Measurements from ENCODE around the gene SIGLEC6.

SIGLEC6 gene

GRCh38 chr19:51531349-51532315 is at the start of gene SIGLEC6:
SIGLEC6 (minus strand) TSS chr19:51531670; CDS start chr19:51531648, 22 bp downstream.
- TF ChIP-seq, protein P1, sequence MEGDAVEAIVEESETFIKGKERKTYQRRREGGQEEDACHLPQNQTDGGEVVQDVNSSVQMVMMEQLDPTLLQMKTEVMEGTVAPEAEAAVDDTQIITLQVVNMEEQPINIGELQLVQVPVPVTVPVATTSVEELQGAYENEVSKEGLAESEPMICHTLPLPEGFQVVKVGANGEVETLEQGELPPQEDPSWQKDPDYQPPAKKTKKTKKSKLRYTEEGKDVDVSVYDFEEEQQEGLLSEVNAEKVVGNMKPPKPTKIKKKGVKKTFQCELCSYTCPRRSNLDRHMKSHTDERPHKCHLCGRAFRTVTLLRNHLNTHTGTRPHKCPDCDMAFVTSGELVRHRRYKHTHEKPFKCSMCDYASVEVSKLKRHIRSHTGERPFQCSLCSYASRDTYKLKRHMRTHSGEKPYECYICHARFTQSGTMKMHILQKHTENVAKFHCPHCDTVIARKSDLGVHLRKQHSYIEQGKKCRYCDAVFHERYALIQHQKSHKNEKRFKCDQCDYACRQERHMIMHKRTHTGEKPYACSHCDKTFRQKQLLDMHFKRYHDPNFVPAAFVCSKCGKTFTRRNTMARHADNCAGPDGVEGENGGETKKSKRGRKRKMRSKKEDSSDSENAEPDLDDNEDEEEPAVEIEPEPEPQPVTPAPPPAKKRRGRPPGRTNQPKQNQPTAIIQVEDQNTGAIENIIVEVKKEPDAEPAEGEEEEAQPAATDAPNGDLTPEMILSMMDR (IDR thresholded peaks at IDR 0.05; ENCODE audit: low read depth, low read length, missing control alignments), result no peak
- Histone ChIP-seq H3K4me3 (ENCODE audit: low read depth, low read length) (no peak within 1 kb of the TSS), H3K27me3 (replicated peaks) (no peaks in the 10 kb centered on the region), H3K36me3 (replicated peaks) (no peaks in the 10 kb centered on the region), H3K27ac (no peak within 1 kb of the TSS)
- DNase-seq, result no peak
- in situ Hi-C loops (cut with HindIII; ENCODE audit: low pct_ligation_motif_present, low sequenced_read_pairs), result no loop called here

DNA sequence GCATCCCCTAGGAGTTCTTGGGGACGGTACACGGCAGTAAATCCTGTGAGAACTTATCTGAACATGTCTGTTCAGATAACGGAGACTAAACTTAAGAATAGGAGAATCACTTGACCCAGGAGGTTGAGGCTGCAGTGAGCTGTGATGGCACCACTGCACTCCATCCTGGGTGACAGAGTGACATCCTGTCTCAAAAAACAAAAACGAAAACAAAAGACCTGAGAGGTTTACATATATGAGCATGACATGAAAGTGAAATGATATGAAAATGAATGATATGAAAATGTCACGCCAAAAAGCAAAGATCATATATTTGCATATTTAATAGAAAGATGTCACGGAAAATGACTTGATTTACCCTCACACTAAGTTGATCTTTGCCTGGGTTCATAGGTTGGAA is 45.4 kb upstream of the SIGLEC6 start:
- peaks cover 34% of the 10 kb centered on the region for H3K36me3 ChIP-seq (replicated peaks)
- no peak for DNase-seq
- H3K27ac ChIP-seq, result no peak overlapping the region

DNA sequence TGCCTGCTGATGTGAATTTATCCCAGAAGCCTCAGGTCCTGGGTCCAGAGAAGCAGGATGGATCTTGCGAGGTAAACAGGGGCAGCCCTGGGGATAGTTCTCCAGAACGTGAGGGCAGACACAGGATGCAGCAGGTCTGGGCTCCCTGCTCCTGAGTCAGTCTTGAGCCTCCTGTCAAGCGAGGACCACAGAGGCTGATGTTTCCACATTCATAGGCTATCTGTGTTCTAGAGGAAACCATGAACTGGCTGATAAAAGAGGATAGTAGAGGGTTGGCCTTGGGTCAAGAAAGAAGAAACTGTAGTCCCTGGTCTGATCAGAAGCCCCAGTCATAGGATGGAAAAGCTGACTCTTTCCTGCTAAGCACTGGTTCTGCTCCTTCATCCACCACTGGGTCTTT is 41.9 kb upstream of the SIGLEC6 start:
- DNase-seq, result peak; percentile 22
- Histone ChIP-seq H3K36me3 (replicated peaks) (peaks cover 21% of the 10 kb centered on the region), H3K27me3 (replicated peaks) (no peaks in the 10 kb centered on the region), H3K27ac (peak overlapping the region; percentile 84), H3K4me3 (ENCODE audit: low read depth, low read length) (peak overlapping the region; percentile 35)
- TF ChIP-seq, protein P1 (IDR thresholded peaks at IDR 0.05; ENCODE audit: low read depth, low read length, missing control alignments), result no peak
- in situ Hi-C loops (cut with HindIII; ENCODE audit: low pct_ligation_motif_present, low sequenced_read_pairs), result no loop called here

More for the DNA sequence above, 45.4 kb upstream of the SIGLEC6 start:
- Histone ChIP-seq H3K27me3 (replicated peaks) (no peaks in the 10 kb centered on the region), H3K4me3 (ENCODE audit: low read depth, low read length) (no peak overlapping the region)
- in situ Hi-C loops (cut with HindIII; ENCODE audit: low pct_ligation_motif_present, low sequenced_read_pairs), result no loop called here
- TF ChIP-seq, protein P1 (IDR thresholded peaks at IDR 0.05; ENCODE audit: low read depth, low read length, missing control alignments), result no peak

GRCh38 chr19:51572908-51573307 is 41.4 kb upstream of the SIGLEC6 start:
- Histone ChIP-seq H3K4me3 (ENCODE audit: low read depth, low read length) (peak overlapping the region; percentile 79), H3K27me3 (replicated peaks) (no peaks in the 10 kb centered on the region), H3K27ac (peak overlapping the region; percentile 84), H3K36me3 (replicated peaks) (peaks cover 16% of the 10 kb centered on the region)
- in situ Hi-C loops (cut with HindIII; ENCODE audit: low pct_ligation_motif_present, low sequenced_read_pairs), result no loop called here
- TF ChIP-seq, protein P1 (IDR thresholded peaks at IDR 0.05; ENCODE audit: low read depth, low read length, missing control alignments), result no peak
- peak; percentile 84 for DNase-seq

GRCh38 chr19:51572410-51572809 is 40.9 kb upstream of the SIGLEC6 start:
- in situ Hi-C loops (cut with HindIII; ENCODE audit: low pct_ligation_motif_present, low sequenced_read_pairs), result no loop called here
- Histone ChIP-seq H3K27me3 (replicated peaks) (no peaks in the 10 kb centered on the region), H3K4me3 (ENCODE audit: low read depth, low read length) (peak overlapping the region; percentile 79), H3K27ac (peak overlapping the region; percentile 84), H3K36me3 (replicated peaks) (peaks cover 15% of the 10 kb centered on the region)
- DNase-seq, result peak; percentile 24
- TF ChIP-seq, protein P1 (IDR thresholded peaks at IDR 0.05; ENCODE audit: low read depth, low read length, missing control alignments), result no peak

Data from brain microvascular endothelial cell (primary cell).